Measurements from ENCODE around the gene SMARCE1.

GRCh38 chr17:40597156-40597555, 50.5 kb downstream of the SMARCE1 start:
- no peak for TF ChIP-seq CTCF (IDR thresholded peaks at IDR 0.05; ENCODE audit: insufficient read depth, low read depth, low read length)
- no peak for TF ChIP-seq EZH2 (IDR thresholded peaks at IDR 0.05; ENCODE audit: insufficient read depth, low read length)
